Subcutaneous abdominal adipose tissue (tissue), 5 donors: ENCODE results near the gene HAGHL.

ENCODE experiments used
- H3K27ac ChIP-seq: one replicate; pipeline ENCODE4 v1.7.0; 2013; ENCODE audit warnings: low read depth, mild to moderate bottlenecking, inconsistent platforms, low read length, moderate library complexity
- H3K27me3 ChIP-seq, 5 donors: one replicate each; pipeline ENCODE4 v1.7.0; 2013; ENCODE audit warnings: low read length in 5 of 5, inconsistent platforms in 1 of 5; ENCODE audit not compliant: control insufficient read depth in 5 of 5, insufficient read depth in 4 of 5
- H3K36me3 ChIP-seq, 5 donors: one replicate each; pipeline ENCODE4 v1.7.0; 2013; ENCODE audit warnings: low read length in 5 of 5; ENCODE audit not compliant: control insufficient read depth in 5 of 5, insufficient read depth in 5 of 5
- H3K4me1 ChIP-seq, 5 donors: one replicate each; pipeline ENCODE4 v1.7.0; 2013; ENCODE audit warnings: low read length in 5 of 5, mild to moderate bottlenecking in 3 of 5, moderate library complexity in 1 of 5; ENCODE audit not compliant: control insufficient read depth in 5 of 5, insufficient read depth in 5 of 5
- H3K4me3 ChIP-seq, 5 donors: one replicate each; pipeline ENCODE4 v1.7.0; 2013; ENCODE audit warnings: low read length in 5 of 5, low read depth in 1 of 5
- H3K9ac ChIP-seq, 5 donors: one replicate each; pipeline ENCODE4 v1.7.0; 2013; ENCODE audit warnings: low read length in 5 of 5, mild to moderate bottlenecking in 4 of 5, moderate library complexity in 3 of 5
- H3K9me3 ChIP-seq, 5 donors: one replicate each; pipeline ENCODE4 v1.7.0; 2013; ENCODE audit warnings: low read length in 5 of 5; ENCODE audit not compliant: control insufficient read depth in 5 of 5
- donor health status: healthy.
- donor health status: healthy.
- donor health status: healthy.
- donor health status: healthy.
- donor health status: healthy.

The HAGHL gene

GRCh38 chr16:726438-727290, at the start of gene HAGHL, which contains the start of gene CCDC78:
HAGHL (plus strand) TSS chr16:727106; CDS start chr16:727510, 404 bp downstream.
CCDC78 (minus strand) TSS chr16:726443; CDS start chr16:726367, 76 bp downstream.
- Histone ChIP-seq H3K9ac (peak within 1 kb of the TSS in 2 of 5 donors; percentile 42 to 47), H3K27me3 (peaks cover 20 to 31% (median 27%) of the 10 kb centered on the region in 5 donors), H3K27ac (no peak within 1 kb of the TSS)

GRCh38 chr16:677316-678190, 49.4 kb upstream of the HAGHL start:
- peaks cover 0 to 4% (median 0%) of the 10 kb centered on the region in 5 donors for H3K27me3 ChIP-seq
- no peak overlapping the region for H3K9ac ChIP-seq
- H3K36me3 ChIP-seq, result peaks cover 0 to 28% (median 24%) of the 10 kb centered on the region in 5 donors
- no peak overlapping the region for H3K27ac ChIP-seq
- H3K9me3 ChIP-seq, result no peaks in the 10 kb centered on the region
- H3K4me1 ChIP-seq, result peaks cover 4 to 49% (median 43%) of the 10 kb centered on the region in 5 donors
- no peak overlapping the region for H3K4me3 ChIP-seq

More at GRCh38 chr16:726438-727290, at the start of gene HAGHL, which contains the start of gene CCDC78:
- Histone ChIP-seq H3K4me1 (peaks cover 0 to 28% (median 24%) of the 10 kb centered on the region in 5 donors), H3K9me3 (no peaks in the 10 kb centered on the region), H3K36me3 (peaks cover 0 to 19% (median 3%) of the 10 kb centered on the region in 5 donors), H3K4me3 (peak within 1 kb of the TSS in 4 of 5 donors; percentile 17 to 60 (median 54))

GRCh38 chr16:678209-678857, 48.6 kb upstream of the HAGHL start:
- Histone ChIP-seq H3K4me3 (no peak overlapping the region), H3K27ac (no peak overlapping the region), H3K27me3 (peaks cover 0 to 4% (median 0%) of the 10 kb centered on the region in 5 donors), H3K36me3 (peaks cover 0 to 28% (median 21%) of the 10 kb centered on the region in 5 donors), H3K9me3 (no peaks in the 10 kb centered on the region), H3K4me1 (peaks cover 4 to 57% (median 50%) of the 10 kb centered on the region in 5 donors), H3K9ac (no peak overlapping the region)

GRCh38 chr16:678858-679813, 47.8 kb upstream of the HAGHL start:
- peaks cover 0 to 20% (median 16%) of the 10 kb centered on the region in 5 donors for H3K36me3 ChIP-seq
- no peaks in the 10 kb centered on the region for H3K9me3 ChIP-seq
- no peak overlapping the region for H3K27ac ChIP-seq
- peaks cover 0 to 4% (median 0%) of the 10 kb centered on the region in 5 donors for H3K27me3 ChIP-seq
- peaks cover 4 to 63% (median 56%) of the 10 kb centered on the region in 5 donors for H3K4me1 ChIP-seq
- peak overlapping the region in 4 of 5 donors; percentile 56 to 73 (median 64) for H3K4me3 ChIP-seq
- H3K9ac ChIP-seq, result peak overlapping the region in 1 of 5 donors; percentile 69

GRCh38 chr16:679814-680624, 46.9 kb upstream of the HAGHL start, which contains the start of gene STUB1:
STUB1 (plus strand) TSS chr16:680410; CDS start chr16:680526, 116 bp downstream.
- Histone ChIP-seq H3K27ac (peak within 1 kb of the TSS; percentile 62), H3K4me3 (peak within 1 kb of the TSS; percentile 59 to 78 (median 75)), H3K9ac (peak within 1 kb of the TSS in 4 of 5 donors; percentile 84 to 90 (median 86)), H3K4me1 (peaks cover 4 to 68% (median 56%) of the 10 kb centered on the region in 5 donors), H3K27me3 (peaks cover 0 to 4% (median 0%) of the 10 kb centered on the region in 5 donors), H3K36me3 (peaks cover 0 to 19% (median 16%) of the 10 kb centered on the region in 5 donors), H3K9me3 (no peaks in the 10 kb centered on the region)

- H3K27ac ChIP-seq, result peak overlapping the region; percentile 62
- H3K4me1 ChIP-seq, result peaks cover 4 to 69% (median 57%) of the 10 kb centered on the region in 5 donors
- H3K9me3 ChIP-seq, result no peaks in the 10 kb centered on the region
- H3K36me3 ChIP-seq, result peaks cover 0 to 19% (median 16%) of the 10 kb centered on the region in 5 donors
- peaks cover 0 to 4% (median 0%) of the 10 kb centered on the region in 5 donors for H3K27me3 ChIP-seq
- H3K4me3 ChIP-seq, result peak overlapping the region; percentile 59 to 78 (median 75)
- H3K9ac ChIP-seq, result peak overlapping the region in 4 of 5 donors; percentile 84 to 90 (median 86)
Measured at GRCh38 chr16:680625-680945, 46.3 kb upstream of the HAGHL start.

GRCh38 chr16:680967-681745, 45.8 kb upstream of the HAGHL start:
- peak overlapping the region; percentile 59 to 78 (median 75) for H3K4me3 ChIP-seq
- peaks cover 0 to 19% (median 16%) of the 10 kb centered on the region in 5 donors for H3K36me3 ChIP-seq
- H3K9me3 ChIP-seq, result no peaks in the 10 kb centered on the region
- H3K27ac ChIP-seq, result peak overlapping the region; percentile 62
- H3K4me1 ChIP-seq, result peaks cover 4 to 69% (median 52%) of the 10 kb centered on the region in 5 donors
- H3K27me3 ChIP-seq, result peaks cover 0 to 4% (median 0%) of the 10 kb centered on the region in 5 donors
- H3K9ac ChIP-seq, result peak overlapping the region in 4 of 5 donors; percentile 84 to 90 (median 86)
